Heart left ventricle (tissue), 16 donors: Measurements from ENCODE around the gene KRT33A. TPM values are rescaled to one million over a fixed set of nuclear protein-coding genes. Genes with fewer than 3 reads are reported as not detected.
"Not testable (repeated sequence)": the region's sequence is repeated elsewhere in the genome, so short reads cannot be mapped to it uniquely, and the experiment has no call there.

Source experiments
- ATAC-seq, 4 donors: fragments of 200-7000 bp; cut with Tn5 transposase; one replicate each; pipeline ENCODE4 v1.9.1; 2020 to 2022; ENCODE audit warnings: moderate library complexity in 4 of 4, mild to moderate bottlenecking in 3 of 4, moderate number of reproducible peaks in 1 of 4
- DNase-seq, 5 donors: peaks; one replicate each; pipeline ENCODE4 v3.0.0-alpha.2; 2020
- H3K27ac ChIP-seq, 12 donors: fragments of 200-600 bp; sonication (generic) in 4 of 12; one replicate each; pipeline versions ENCODE4 v1.5.0 to v1.8.0; 2016 to 2022; ENCODE audit warnings: mild to moderate bottlenecking in 2 of 12
- H3K27me3 ChIP-seq, 9 donors: fragments of 200-600 bp; sonication (generic) in 2 of 9; one replicate each; pipeline versions ENCODE4 v1.5.1 to v1.8.0; 2016 to 2022; ENCODE audit warnings: mild to moderate bottlenecking in 3 of 9
- H3K36me3 ChIP-seq, 9 donors: fragments of 200-600 bp; sonication (generic) in 2 of 9; one replicate each; pipeline versions ENCODE4 v1.5.0 to v1.8.0; 2018 to 2022; ENCODE audit warnings: mild to moderate bottlenecking in 2 of 9
- H3K4me1 ChIP-seq, 12 donors: fragments of 200-600 bp; sonication (generic) in 4 of 12; one replicate each; pipeline versions ENCODE4 v1.5.0 to v1.8.0; 2016 to 2022; ENCODE audit warnings: mild to moderate bottlenecking in 3 of 12
- H3K4me3 ChIP-seq, 12 donors: fragments of 200-600 bp; sonication (generic) in 4 of 12; one replicate each; pipeline versions ENCODE4 v1.5.0 to v1.8.0; 2017 to 2022; ENCODE audit warnings: mild to moderate bottlenecking in 9 of 12, moderate library complexity in 4 of 12
- H3K9me3 ChIP-seq, 12 donors: fragments of 200-600 bp; sonication (generic) in 4 of 12; one replicate each; pipeline versions ENCODE4 v1.5.0 to v1.8.0; 2016 to 2022; ENCODE audit warnings: mild to moderate bottlenecking in 1 of 12
- POLR2A ChIP-seq, 2 donors: fragments of 450-650 bp; IDR thresholded peaks; one replicate each; pipeline ENCODE4 v1.6.1; 2017; ENCODE audit warnings: antibody characterized with exemption in 2 of 2, mild to moderate bottlenecking in 2 of 2, moderate library complexity in 2 of 2
- WGBS, 4 donors: extraction: QIAGEN DNeasy Blood & Tissue Kit in 2 of 4; methylation state at CpG; one replicate each; pipeline versions ENCODE4 v1.1.5 to v1.1.7; 2013 to 2018; 5-methylcytosine and 5-hydroxymethylcytosine counted together
- intact Hi-C, 10 donors: fragments of 100-400 bp; cut with DNase I; formaldehyde crosslinking; loops; one replicate each; pipeline versions ENCODE4 v1.11.1 to v1.14.2; 2022
- long read RNA-seq, 3 donors: library from polyadenylated mRNA; unstranded; transcript quantifications; one replicate each; pipeline ENCODE4 v2.0.0, GENCODE V29; 2020 to 2021
- polyA plus RNA-seq, 2 donors: library from polyadenylated mRNA; stranded (reverse); fragments of 200-250 nt; gene quantifications; one replicate each; pipeline ENCODE4 v1.2.3, GENCODE V29; 2013
- total RNA-seq, 9 donors: library from RNA; depleted of rRNA in 2 of 9; stranded (reverse); fragments of >200 nt in 2 of 9; fragmentation: NEBNext Ultra II Directional in 3 of 9; extraction: Animal tissue kit (Norgen Biotek cat#: 25700) in 3 of 9; gene quantifications; one replicate each; pipeline versions ENCODE4 v1.1.0 to v1.2.4, GENCODE V29; 2016 to 2023
- TF ChIP-seq, protein P1 (sequence below), 12 donors: fragments of 200-600 bp; sonication (generic) in 4 of 12; IDR thresholded peaks; one replicate each; pipeline versions ENCODE4 v1.5.0 to v1.8.0; 2018 to 2022; ENCODE audit warnings: antibody characterized with exemption in 12 of 12, mild to moderate bottlenecking in 5 of 12
- donor health status: ischemic (EF 13 %, LVEDD 7.1; RV severe dilation, severe dysfunction).
- donor health status: healthy with polysubstance abuse.
- donor health status: DM: no; HTN: yes; CAD: no.
- donor health status: DM: no; HTN: no; CAD: no.
- donor health status: ischemic (EF 25% LVEDD 6.9; RV normal size, moderate dysfunction).
- donor health status: ischemic (EF 25% LVEDD 5.7; RV mildly dilated, moderate dysfunction).
- donor health status: healthy.
- donor health status: DM: yes; HTN: yes; CAD: no.
- donor health status: ischemic (EF 35%, LVEDD 5.7; RV mildly dilated, moderate dysfunction).
- donor health status: nonischemic (EF 11% LVEDD 7.7; RV severe dilation, severe dysfunction).
- donor health status: DM: yes; HTN: yes; CAD: no.
- donor health status: PGD.
- donor health status: ischemic (EF 29% LVEDD 5.4; RV normal size, mild dysfunction).
- donor health status: nonischemic (EF 23%, LVEDD 6.1; RV moderate dilation, normal function).

KRT33A gene
- not detected for total RNA-seq
- polyA plus RNA-seq: not detected
- long read RNA-seq, donor 1: 0 reads
- long read RNA-seq, donor 2: 0 reads
- long read RNA-seq, donor 3: 0 reads

- intact Hi-C loops, ATAC-seq, H3K4me3 ChIP-seq, H3K36me3 ChIP-seq, H3K9me3 ChIP-seq, DNase-seq, H3K27ac ChIP-seq, H3K4me1 ChIP-seq: not testable (repeated sequence)
- H3K27me3 ChIP-seq: peaks cover 0 to 13% (median 0%) of the 10 kb centered on the region in 9 donors
- WGBS, 4 donors: 84 to 90% (median 87%) methylated on average over 13 to 16 of the region's 16 CpGs
Measured at GRCh38 chr17:41350381-41350878, at the start of gene KRT33A. KRT33A (minus strand) TSS chr17:41350828; CDS start chr17:41350767, 61 bp downstream.

- peak in 1 of 5 donors; percentile 19 for DNase-seq
- TF ChIP-seq, protein P1, sequence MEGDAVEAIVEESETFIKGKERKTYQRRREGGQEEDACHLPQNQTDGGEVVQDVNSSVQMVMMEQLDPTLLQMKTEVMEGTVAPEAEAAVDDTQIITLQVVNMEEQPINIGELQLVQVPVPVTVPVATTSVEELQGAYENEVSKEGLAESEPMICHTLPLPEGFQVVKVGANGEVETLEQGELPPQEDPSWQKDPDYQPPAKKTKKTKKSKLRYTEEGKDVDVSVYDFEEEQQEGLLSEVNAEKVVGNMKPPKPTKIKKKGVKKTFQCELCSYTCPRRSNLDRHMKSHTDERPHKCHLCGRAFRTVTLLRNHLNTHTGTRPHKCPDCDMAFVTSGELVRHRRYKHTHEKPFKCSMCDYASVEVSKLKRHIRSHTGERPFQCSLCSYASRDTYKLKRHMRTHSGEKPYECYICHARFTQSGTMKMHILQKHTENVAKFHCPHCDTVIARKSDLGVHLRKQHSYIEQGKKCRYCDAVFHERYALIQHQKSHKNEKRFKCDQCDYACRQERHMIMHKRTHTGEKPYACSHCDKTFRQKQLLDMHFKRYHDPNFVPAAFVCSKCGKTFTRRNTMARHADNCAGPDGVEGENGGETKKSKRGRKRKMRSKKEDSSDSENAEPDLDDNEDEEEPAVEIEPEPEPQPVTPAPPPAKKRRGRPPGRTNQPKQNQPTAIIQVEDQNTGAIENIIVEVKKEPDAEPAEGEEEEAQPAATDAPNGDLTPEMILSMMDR (IDR thresholded peaks at IDR 0.05): no peak
- TF ChIP-seq POLR2A (IDR thresholded peaks at IDR 0.05): no peak
- Histone ChIP-seq H3K27me3 (peaks cover 0 to 4% (median 0%) of the 10 kb centered on the region in 9 donors), H3K9me3 (no peaks in the 10 kb centered on the region), H3K27ac (no peak within 1 kb of the TSS), H3K4me3 (no peak within 1 kb of the TSS), H3K36me3 (no peaks in the 10 kb centered on the region), H3K4me1 (peaks cover 0 to 18% (median 4%) of the 10 kb centered on the region in 12 donors)
- intact Hi-C loops: no loop called here
- WGBS, 4 donors: 81 to 92% (median 90%) methylated on average over 9 to 16 of the region's 16 CpGs
- no peak for ATAC-seq
Measured at GRCh38 chr17:41396996-41397660, 46.5 kb upstream of the KRT33A start, which contains the start of gene KRT31. KRT31 (minus strand) TSS chr17:41397608; CDS start chr17:41397539, 69 bp downstream.

DNA sequence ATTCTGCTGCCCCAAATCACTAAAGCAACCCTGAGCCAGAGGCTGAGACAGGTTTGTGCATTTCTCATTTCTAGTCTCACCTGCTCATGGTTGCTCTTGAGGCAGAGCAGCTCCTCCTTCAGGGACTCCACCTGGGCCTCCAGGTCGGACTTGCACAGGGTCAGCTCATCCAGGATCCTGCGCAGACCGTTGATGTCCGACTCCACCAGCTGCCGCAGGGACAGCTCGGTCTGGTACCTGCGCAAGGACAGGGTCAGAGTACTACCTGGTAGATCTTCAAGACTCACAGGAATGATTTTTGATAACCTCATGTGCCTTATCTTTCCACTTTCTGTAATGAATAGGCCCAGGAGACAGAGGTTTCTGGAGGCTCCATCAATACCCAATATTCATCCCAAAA lies 45.7 kb upstream of the KRT33A start:
- H3K4me1 ChIP-seq: peaks cover 0 to 18% (median 4%) of the 10 kb centered on the region in 12 donors
- H3K27ac ChIP-seq: no peak overlapping the region
- TF ChIP-seq, protein P1 (IDR thresholded peaks at IDR 0.05): no peak
- TF ChIP-seq POLR2A (IDR thresholded peaks at IDR 0.05): no peak
- DNase-seq (no peak), ATAC-seq (no peak)
- 87 to 93% (median 92%) methylated on average over 7 of the region's 7 CpGs for WGBS, 4 donors
- H3K36me3 ChIP-seq: no peaks in the 10 kb centered on the region
- peaks cover 0 to 7% (median 0%) of the 10 kb centered on the region in 9 donors for H3K27me3 ChIP-seq
- H3K9me3 ChIP-seq: no peaks in the 10 kb centered on the region
- no peak overlapping the region for H3K4me3 ChIP-seq
- intact Hi-C loops: no loop called here

DNA sequence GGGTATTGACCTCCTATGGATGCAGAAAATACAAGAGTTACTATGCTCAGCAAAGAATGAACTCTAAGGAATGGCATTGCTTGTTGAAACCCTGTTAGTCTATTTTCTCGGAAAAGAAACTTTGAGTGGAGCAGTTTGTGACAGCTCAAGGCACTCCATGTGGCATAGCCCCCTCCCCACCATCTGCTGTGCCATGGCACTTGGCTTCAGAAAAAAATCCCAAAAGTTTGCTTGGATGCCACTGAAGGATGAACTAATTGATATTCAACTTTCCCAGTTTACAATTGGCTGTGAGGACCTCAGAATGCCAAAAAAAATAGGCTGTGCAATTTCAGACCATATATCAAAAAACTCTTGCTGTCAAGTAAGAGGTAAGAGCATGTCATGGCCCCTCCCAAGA lies 45.0 kb upstream of the KRT33A start:
- no peaks in the 10 kb centered on the region for H3K36me3 ChIP-seq
- no peak overlapping the region for H3K4me3 ChIP-seq
- H3K9me3 ChIP-seq: no peaks in the 10 kb centered on the region
- DNase-seq (no peak), ATAC-seq (no peak)
- intact Hi-C loops: no loop called here
- WGBS, 4 donors: 97 to 100% (median 98%) methylated on average over 1 of the region's 1 CpG
- H3K27me3 ChIP-seq: peaks cover 0 to 8% (median 0%) of the 10 kb centered on the region in 9 donors
- TF ChIP-seq, protein P1 (IDR thresholded peaks at IDR 0.05): no peak
- TF ChIP-seq POLR2A (IDR thresholded peaks at IDR 0.05): no peak
- peaks cover 0 to 18% (median 4%) of the 10 kb centered on the region in 12 donors for H3K4me1 ChIP-seq
- no peak overlapping the region for H3K27ac ChIP-seq

GRCh38 chr17:41395044-41395443 lies 44.4 kb upstream of the KRT33A start:
- H3K36me3 ChIP-seq, DNase-seq, H3K27me3 ChIP-seq, ATAC-seq, H3K27ac ChIP-seq, H3K9me3 ChIP-seq, intact Hi-C loops, H3K4me3 ChIP-seq: not testable (repeated sequence)
- 85 to 93% (median 87%) methylated on average over 7 to 12 of the region's 12 CpGs; no CpG with 5 or more reads in 1 of the 4 donors for WGBS, 4 donors
- H3K4me1 ChIP-seq: peaks cover 0 to 18% (median 4%) of the 10 kb centered on the region in 12 donors
